HepG2 (cell line): ENCODE results near the gene N4BP2. TPM values are rescaled to one million over a fixed set of nuclear protein-coding genes. Genes with fewer than 3 reads are reported as not detected.

Experiments used
- ATAC-seq: fragments of 200-7000 bp; cut with Tn5 transposase; 3 replicates; pipeline ENCODE4 v1.9.1; 2020; ENCODE audit warnings: mild to moderate bottlenecking, moderate library complexity
- BruUV-seq: library from RNA; stranded (reverse); fragments of 400-500 nt; replicated peaks from 2 replicates; lab custom pipeline; 2021; lab: Mats Ljungman, UMichigan
- CTCF ChIA-PET: fragments of 300-600 bp; formaldehyde crosslinking; extraction: SDS; loops from one replicate; lab custom pipeline; 2021; ENCODE audit warnings: low total read pairs, inconsistent platforms, low intra/inter-chr PET ratio; lab: Yijun Ruan, JAX
- POLR2A ChIA-PET: fragments of 350-600 bp; sonication (Branson Sonifier 250); formaldehyde crosslinking; loops from one replicate; lab custom pipeline; 2020; ENCODE audit warnings: antibody characterized with exemption, inconsistent platforms; lab: Yijun Ruan, JAX
- DNase-seq: peaks from one replicate; pipeline ENCODE4 v3.0.0-alpha.2; 2015; ENCODE audit warnings: low spot score
- FAIRE-seq: peaks from 3 replicates; lab custom pipeline; 2011; peaks lifted over from hg19 to GRCh38; lab: Jason Lieb, UNC
- H2AFZ ChIP-seq: one replicate; pipeline ENCODE4 v1.6.1; 2011; ENCODE audit warnings: low read length, inconsistent platforms
- H3K27ac ChIP-seq: fragments of 300-600 bp; 3 replicates; pipeline ENCODE4 v1.8.0; 2011; ENCODE audit warnings: mixed run types, mild to moderate bottlenecking, mixed read lengths, low read length, inconsistent platforms; ENCODE audit not compliant: insufficient read depth; ENCODE audit errors: extremely low read length
- H3K27me3 ChIP-seq, 2 experiments: fragments of 200-600 bp in 1 of 2; 2 replicates in 1 of 2; 3 replicates in 1 of 2; pipeline versions ENCODE4 v1.6.0 to v1.8.0; 2011; ENCODE audit warnings: low read length in 2 of 2, mild to moderate bottlenecking in 2 of 2, moderate library complexity in 2 of 2, inconsistent platforms in 1 of 2; ENCODE audit not compliant: insufficient read depth in 2 of 2, control insufficient read depth in 1 of 2
- H3K36me3 ChIP-seq, 2 experiments: fragments of 200-600 bp in 1 of 2; replicated peaks in 1 of 2; 2 replicates in 1 of 2; 3 replicates in 1 of 2; pipeline versions ENCODE4 v1.5.1 to v1.8.0; 2011; ENCODE audit warnings: low read length in 2 of 2, inconsistent platforms in 1 of 2; ENCODE audit not compliant: insufficient read depth in 2 of 2, control insufficient read depth in 1 of 2
- H3K4me1 ChIP-seq: 2 replicates; pipeline ENCODE4 v1.5.1; 2012; ENCODE audit warnings: low read length, inconsistent platforms; ENCODE audit not compliant: insufficient read depth
- H3K4me2 ChIP-seq: 2 replicates; pipeline ENCODE4 v1.6.0; 2011; ENCODE audit warnings: low read depth, low read length, inconsistent platforms
- H3K4me3 ChIP-seq, 3 experiments: fragments of 200-600 bp in 1 of 3; sonication (generic), shearing (Covaris generic) in 1 of 3; replicated peaks in 1 of 3; 2 replicates each; pipeline ENCODE4 v1.5.1; 2011 to 2016; ENCODE audit warnings: low read length in 3 of 3, inconsistent platforms in 2 of 3, low read depth in 2 of 3, mild to moderate bottlenecking in 2 of 3, control low read depth in 1 of 3, mixed read lengths in 1 of 3; ENCODE audit not compliant: insufficient read depth in 1 of 3
- H3K79me2 ChIP-seq: one replicate; pipeline ENCODE4 v1.6.1; 2011; ENCODE audit warnings: low read length, inconsistent platforms; ENCODE audit not compliant: insufficient read depth
- H3K9ac ChIP-seq: 2 replicates; pipeline ENCODE4 v1.6.0; 2011; ENCODE audit warnings: mild to moderate bottlenecking, low read depth, low read length, inconsistent platforms; ENCODE audit not compliant: insufficient read depth
- H3K9me3 ChIP-seq: 2 replicates; pipeline ENCODE4 v1.5.1; 2012; ENCODE audit warnings: mild to moderate bottlenecking, low read length
- H4K20me1 ChIP-seq: 2 replicates; pipeline ENCODE4 v1.6.0; 2011; ENCODE audit warnings: inconsistent platforms, mild to moderate bottlenecking, low read length, moderate library complexity; ENCODE audit not compliant: insufficient read depth
- CSRNP2 ChIP-seq: sonication (generic); formaldehyde crosslinking; conservative IDR thresholded peaks from 2 replicates; pipeline ENCODE4 v1.8.0; 2022; ENCODE audit warnings: low read depth, missing genetic modification reagents
- JDP2 ChIP-seq: sonication (generic); formaldehyde crosslinking; IDR thresholded peaks from 2 replicates; pipeline ENCODE4 v1.8.1; 2022; ENCODE audit warnings: missing genetic modification reagents, borderline replicate concordance
- NPAS2 ChIP-seq: sonication (generic); formaldehyde crosslinking; IDR thresholded peaks from 2 replicates; pipeline ENCODE4 v1.8.0; 2022; ENCODE audit warnings: mild to moderate bottlenecking, missing genetic modification reagents, borderline replicate concordance
- ZMAT3 ChIP-seq: sonication (generic); formaldehyde crosslinking; conservative IDR thresholded peaks from 2 replicates; pipeline ENCODE4 v1.7.0; 2021; ENCODE audit warnings: missing genetic modification reagents
- WGBS: methylation state at CpG from one replicate; pipeline ENCODE4 v1.1.6; 2017; ENCODE audit warnings: low lambda C conversion rate; 5-methylcytosine and 5-hydroxymethylcytosine counted together
- in situ Hi-C: cut with HindIII; loops from 2 replicates; pipeline ENCODE4 v1.10.0; 2017; ENCODE audit warnings: low pct_unique_long_range_greater_than_20kb; ENCODE audit not compliant: extremely low pct_ligation_motif_present
- intact Hi-C: fragments of 100-400 bp; cut with micrococcal nuclease; formaldehyde crosslinking; loops from one replicate; pipeline ENCODE4 v1.10.0; 2022; ENCODE audit not compliant: unreplicated experiment
- polyA plus RNA-seq, 8 experiments: library from polyadenylated mRNA; depleted of rRNA in 3 of 8; stranded (reverse) in 7 of 8; unstranded in 1 of 8; fragments of >200 nt; fragmentation: Illumina TruSeq in 4 of 8; extraction: Trizol in 4 of 8; gene quantifications; 2 replicates each; pipeline versions ENCODE4 v1.2.1 to v1.2.3, GENCODE V29; 2011 to 2016; ENCODE audit warnings: low read depth in 4 of 8, missing spikeins in 1 of 8, mixed read lengths in 1 of 8; ENCODE audit not compliant: insufficient read depth in 1 of 8
- total RNA-seq, 5 experiments: library from RNA; depleted of rRNA; stranded (reverse); fragments of >200 nt; fragmentation: Illumina TruSeq; extraction: Trizol; gene quantifications; 2 replicates each; pipeline ENCODE4 v1.2.3, GENCODE V29; 2016; ENCODE audit warnings: low read depth in 1 of 5
- TF ChIP-seq, protein P1 (sequence below): sonication (generic); formaldehyde crosslinking; IDR thresholded peaks from 2 replicates; pipeline ENCODE4 v1.4.0; 2020; ENCODE audit warnings: missing genetic modification reagents, mild to moderate bottlenecking, borderline replicate concordance
- TF ChIP-seq, protein P2 (sequence below): IDR thresholded peaks from 2 replicates; pipeline ENCODE4 v1.6.1; 2016; ENCODE audit warnings: missing genetic modification reagents, missing compliant biosample characterization
- TF ChIP-seq, protein P3 (sequence below): sonication (generic); formaldehyde crosslinking; IDR thresholded peaks from 2 replicates; pipeline ENCODE4 v1.8.0; 2022; ENCODE audit warnings: low read depth, missing genetic modification reagents

The N4BP2 gene
- total and polyA plus RNA-seq, 2 of the 13 experiments (the other 11 are each of a cell fraction or from before 2014, with no cell fraction given): 5.6 to 12.9 TPM

DNA sequence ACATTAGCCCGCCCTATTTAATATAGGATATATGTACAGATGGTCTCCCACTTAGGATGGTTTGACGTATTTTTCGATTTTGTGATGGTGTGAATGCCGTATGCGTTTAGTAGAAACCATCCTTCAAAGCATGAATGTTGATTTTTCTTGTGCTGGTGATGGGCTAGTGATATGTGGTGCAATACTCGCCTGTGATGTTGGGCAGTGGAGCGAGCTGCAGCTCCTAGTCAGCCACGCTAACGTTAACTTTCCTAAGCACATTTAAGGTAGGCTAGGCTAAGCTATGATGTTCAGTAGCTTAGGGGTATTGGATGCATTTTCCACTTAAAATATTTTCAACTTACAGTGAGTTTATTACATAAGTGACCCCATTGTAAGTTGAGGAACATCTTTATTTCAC, 103.6 kb downstream of the N4BP2 start (continued):
- TF ChIP-seq, protein P1, sequence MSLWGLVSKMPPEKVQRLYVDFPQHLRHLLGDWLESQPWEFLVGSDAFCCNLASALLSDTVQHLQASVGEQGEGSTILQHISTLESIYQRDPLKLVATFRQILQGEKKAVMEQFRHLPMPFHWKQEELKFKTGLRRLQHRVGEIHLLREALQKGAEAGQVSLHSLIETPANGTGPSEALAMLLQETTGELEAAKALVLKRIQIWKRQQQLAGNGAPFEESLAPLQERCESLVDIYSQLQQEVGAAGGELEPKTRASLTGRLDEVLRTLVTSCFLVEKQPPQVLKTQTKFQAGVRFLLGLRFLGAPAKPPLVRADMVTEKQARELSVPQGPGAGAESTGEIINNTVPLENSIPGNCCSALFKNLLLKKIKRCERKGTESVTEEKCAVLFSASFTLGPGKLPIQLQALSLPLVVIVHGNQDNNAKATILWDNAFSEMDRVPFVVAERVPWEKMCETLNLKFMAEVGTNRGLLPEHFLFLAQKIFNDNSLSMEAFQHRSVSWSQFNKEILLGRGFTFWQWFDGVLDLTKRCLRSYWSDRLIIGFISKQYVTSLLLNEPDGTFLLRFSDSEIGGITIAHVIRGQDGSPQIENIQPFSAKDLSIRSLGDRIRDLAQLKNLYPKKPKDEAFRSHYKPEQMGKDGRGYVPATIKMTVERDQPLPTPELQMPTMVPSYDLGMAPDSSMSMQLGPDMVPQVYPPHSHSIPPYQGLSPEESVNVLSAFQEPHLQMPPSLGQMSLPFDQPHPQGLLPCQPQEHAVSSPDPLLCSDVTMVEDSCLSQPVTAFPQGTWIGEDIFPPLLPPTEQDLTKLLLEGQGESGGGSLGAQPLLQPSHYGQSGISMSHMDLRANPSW (CRISPR knock-in tag): no peak
- TF ChIP-seq CSRNP2 (CRISPR knock-in tag) (no peak), JDP2 (CRISPR knock-in tag) (no peak)
- TF ChIP-seq, protein P2, sequence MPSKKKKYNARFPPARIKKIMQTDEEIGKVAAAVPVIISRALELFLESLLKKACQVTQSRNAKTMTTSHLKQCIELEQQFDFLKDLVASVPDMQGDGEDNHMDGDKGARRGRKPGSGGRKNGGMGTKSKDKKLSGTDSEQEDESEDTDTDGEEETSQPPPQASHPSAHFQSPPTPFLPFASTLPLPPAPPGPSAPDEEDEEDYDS (CRISPR knock-in tag): no peak

DNA sequence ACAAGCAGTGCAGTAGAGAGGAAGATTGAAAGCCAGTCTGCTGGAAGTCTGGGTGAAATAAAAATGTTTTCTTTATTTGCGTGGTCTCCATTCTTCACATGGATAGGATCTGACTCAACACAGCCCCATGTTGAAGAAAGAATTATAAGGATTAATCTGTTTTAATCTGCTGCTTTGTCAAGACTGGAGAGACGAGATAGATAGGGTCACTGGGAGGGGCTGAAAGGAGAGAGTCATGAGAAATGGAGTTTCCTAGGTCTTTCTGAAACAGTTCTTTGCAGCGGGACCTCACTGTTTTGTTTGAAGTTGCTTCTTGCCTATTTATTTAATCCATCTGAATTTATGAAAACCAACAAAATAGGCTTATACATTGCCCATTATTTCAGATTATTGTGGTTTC, 107.8 kb downstream of the N4BP2 start:
- Histone ChIP-seq H3K9me3 (no peaks in the 10 kb centered on the region), H3K4me2 (no peak overlapping the region), H3K4me3 (no peak overlapping the region), H3K9ac (no peak overlapping the region), H4K20me1 (no peaks in the 10 kb centered on the region), H3K27me3 (no peaks in the 10 kb centered on the region), H3K27ac (no peak overlapping the region), H2AFZ (no peak overlapping the region), H3K79me2 (no peaks in the 10 kb centered on the region)
- in situ Hi-C loops (no loop called here), intact Hi-C loops (no loop called here)
- WGBS: 94% methylated on average over 3 of the region's 3 CpGs
- CTCF ChIA-PET: no interaction called here
- ATAC-seq (no peak), FAIRE-seq (no peak)
- BruUV-seq: no TSS peak
- POLR2A ChIA-PET: no interaction called here
- TF ChIP-seq NPAS2 (CRISPR knock-in tag): no peak
- TF ChIP-seq ZMAT3 (CRISPR knock-in tag): no peak
- TF ChIP-seq, protein P3, sequence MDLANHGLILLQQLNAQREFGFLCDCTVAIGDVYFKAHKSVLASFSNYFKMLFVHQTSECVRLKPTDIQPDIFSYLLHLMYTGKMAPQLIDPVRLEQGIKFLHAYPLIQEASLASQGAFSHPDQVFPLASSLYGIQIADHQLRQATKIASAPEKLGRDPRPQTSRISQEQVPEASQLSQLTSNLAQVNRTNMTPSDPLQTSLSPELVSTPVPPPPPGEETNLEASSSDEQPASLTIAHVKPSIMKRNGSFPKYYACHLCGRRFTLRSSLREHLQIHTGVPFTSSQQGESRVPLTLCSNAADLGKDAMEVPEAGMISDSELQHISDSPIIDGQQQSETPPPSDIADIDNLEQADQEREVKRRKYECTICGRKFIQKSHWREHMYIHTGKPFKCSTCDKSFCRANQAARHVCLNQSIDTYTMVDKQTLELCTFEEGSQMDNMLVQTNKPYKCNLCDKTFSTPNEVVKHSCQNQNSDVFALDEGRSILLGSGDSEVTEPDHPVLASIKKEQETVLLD (CRISPR knock-in tag): no peak
- TF ChIP-seq, all 625 proteins: peak for 0
- no peaks in the 10 kb centered on the region for H3K36me3 ChIP-seq
- no peak for DNase-seq
- H3K4me1 ChIP-seq: no peaks in the 10 kb centered on the region
